ENCODE data around the gene LIX1L. TPM values are rescaled to one million over a fixed set of nuclear protein-coding genes. Genes with fewer than 3 reads are reported as not detected.

The LIX1L gene
- total and polyA plus RNA-seq, 2 of the 13 experiments (the other 11 are each of a cell fraction or from before 2014, with no cell fraction given): 8.1 to 24.9 TPM

DNA sequence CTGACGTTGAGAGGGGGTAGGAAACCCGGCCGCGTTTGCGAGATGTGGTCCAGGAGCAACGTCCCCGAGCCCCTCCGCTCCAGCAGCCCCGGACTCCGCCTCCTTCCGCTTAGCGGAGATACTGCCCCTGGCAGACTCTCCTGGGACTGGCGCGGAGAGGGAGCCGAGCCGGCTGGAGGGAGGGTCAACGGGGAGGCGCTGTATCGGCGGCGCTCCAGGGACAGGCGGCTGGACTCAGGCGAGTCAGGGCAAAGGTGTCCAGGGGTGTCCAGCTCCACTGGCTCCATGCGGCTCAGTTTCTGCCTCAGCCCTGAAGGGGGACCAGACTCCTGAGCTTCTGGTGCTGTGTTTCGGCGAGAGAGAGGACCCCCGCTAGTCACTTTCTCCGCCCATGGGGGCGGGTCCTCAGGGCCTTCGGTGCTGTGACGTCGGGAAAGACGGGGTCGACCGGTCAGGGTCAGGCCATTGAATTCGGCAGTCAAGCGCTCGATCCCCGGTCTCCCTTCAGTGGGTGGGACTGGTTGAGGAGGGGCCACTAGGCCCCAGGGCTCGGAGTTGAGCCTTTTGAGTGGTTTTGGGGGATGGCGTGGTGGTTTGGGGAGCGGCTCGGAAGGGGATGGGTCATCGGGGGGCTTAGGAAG is 2.8 kb upstream of the LIX1L start (continued):
- TF ChIP-seq ARID5B (CRISPR knock-in tag; IDR thresholded peaks at IDR 0.05) (peak; percentile 47; the same call in 1 of the 2 replicates), ZNF431 (CRISPR knock-in tag; IDR thresholded peaks at IDR 0.05; ENCODE audit: borderline replicate concordance, low read depth) (no peak), PITX1 (CRISPR knock-in tag; IDR thresholded peaks at IDR 0.05) (peak; percentile 51; the same call in 1 of the 2 replicates), ZNF382 (CRISPR knock-in tag; IDR thresholded peaks at IDR 0.05; ENCODE audit: borderline replicate concordance) (no peak), ZNF383 (CRISPR knock-in tag; IDR thresholded peaks at IDR 0.05; ENCODE audit: borderline replicate concordance) (no peak), DPF2 (CRISPR knock-in tag; IDR thresholded peaks at IDR 0.05; ENCODE audit: borderline replicate concordance, low read depth) (no peak), SALL2 (CRISPR knock-in tag; IDR thresholded peaks at IDR 0.05) (peak; percentile 70), ZNF446 (CRISPR knock-in tag; IDR thresholded peaks at IDR 0.05) (no peak), PAXIP1 (CRISPR knock-in tag; conservative IDR thresholded peaks at IDR 0.05) (peak; percentile 44; the same call in 1 of the 2 replicates), ZMAT3 (CRISPR knock-in tag; conservative IDR thresholded peaks at IDR 0.05) (0 out of 2 replicates have a peak, but pooled peaks have one; percentile 60), PRDM4 (CRISPR knock-in tag; IDR thresholded peaks at IDR 0.05; ENCODE audit: borderline replicate concordance) (no peak), TOE1 (CRISPR knock-in tag; IDR thresholded peaks at IDR 0.05) (no peak), ISL2 (CRISPR knock-in tag; IDR thresholded peaks at IDR 0.05) (no peak), RBAK (CRISPR knock-in tag; IDR thresholded peaks at IDR 0.05) (no peak)
- TF ChIP-seq, protein P1, sequence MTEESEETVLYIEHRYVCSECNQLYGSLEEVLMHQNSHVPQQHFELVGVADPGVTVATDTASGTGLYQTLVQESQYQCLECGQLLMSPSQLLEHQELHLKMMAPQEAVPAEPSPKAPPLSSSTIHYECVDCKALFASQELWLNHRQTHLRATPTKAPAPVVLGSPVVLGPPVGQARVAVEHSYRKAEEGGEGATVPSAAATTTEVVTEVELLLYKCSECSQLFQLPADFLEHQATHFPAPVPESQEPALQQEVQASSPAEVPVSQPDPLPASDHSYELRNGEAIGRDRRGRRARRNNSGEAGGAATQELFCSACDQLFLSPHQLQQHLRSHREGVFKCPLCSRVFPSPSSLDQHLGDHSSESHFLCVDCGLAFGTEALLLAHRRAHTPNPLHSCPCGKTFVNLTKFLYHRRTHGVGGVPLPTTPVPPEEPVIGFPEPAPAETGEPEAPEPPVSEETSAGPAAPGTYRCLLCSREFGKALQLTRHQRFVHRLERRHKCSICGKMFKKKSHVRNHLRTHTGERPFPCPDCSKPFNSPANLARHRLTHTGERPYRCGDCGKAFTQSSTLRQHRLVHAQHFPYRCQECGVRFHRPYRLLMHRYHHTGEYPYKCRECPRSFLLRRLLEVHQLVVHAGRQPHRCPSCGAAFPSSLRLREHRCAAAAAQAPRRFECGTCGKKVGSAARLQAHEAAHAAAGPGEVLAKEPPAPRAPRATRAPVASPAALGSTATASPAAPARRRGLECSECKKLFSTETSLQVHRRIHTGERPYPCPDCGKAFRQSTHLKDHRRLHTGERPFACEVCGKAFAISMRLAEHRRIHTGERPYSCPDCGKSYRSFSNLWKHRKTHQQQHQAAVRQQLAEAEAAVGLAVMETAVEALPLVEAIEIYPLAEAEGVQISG (CRISPR knock-in tag; IDR thresholded peaks at IDR 0.05): peak; percentile 65

All from HepG2 (cell line).